Activated CD8-positive, alpha-beta memory T cell treated with anti-CD3 and anti-CD28 coated beads, Interleukin-2, amount 50 U/mL, for 24 hours (primary cell): ENCODE data around the gene C4orf50.

Source experiments
- DNase-seq: peaks from one replicate; pipeline ENCODE4 v3.0.0-alpha.2; 2020; ENCODE audit errors: extremely low read depth

The C4orf50 gene

DNA sequence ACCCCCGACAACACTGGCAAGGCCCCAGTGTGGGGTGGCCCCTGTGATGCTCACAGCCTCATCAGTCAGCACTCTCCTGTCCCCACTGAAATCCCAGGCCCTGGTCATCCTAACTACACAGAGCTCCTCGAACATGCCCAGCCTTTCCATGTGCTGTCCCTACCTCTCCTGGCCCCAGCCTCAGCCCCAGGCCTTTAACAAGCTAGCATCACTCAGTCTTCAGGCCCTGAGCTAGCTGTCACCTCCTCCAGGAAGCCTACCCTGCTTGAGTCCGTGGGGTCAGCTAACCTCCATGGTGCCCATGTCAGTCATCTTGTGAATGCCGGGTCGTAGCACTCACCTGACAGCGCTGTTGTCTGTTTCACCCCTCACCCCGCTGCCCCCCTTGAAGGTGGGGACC is 25.6 kb upstream of the C4orf50 start:
- DNase-seq, result no peak

DNA sequence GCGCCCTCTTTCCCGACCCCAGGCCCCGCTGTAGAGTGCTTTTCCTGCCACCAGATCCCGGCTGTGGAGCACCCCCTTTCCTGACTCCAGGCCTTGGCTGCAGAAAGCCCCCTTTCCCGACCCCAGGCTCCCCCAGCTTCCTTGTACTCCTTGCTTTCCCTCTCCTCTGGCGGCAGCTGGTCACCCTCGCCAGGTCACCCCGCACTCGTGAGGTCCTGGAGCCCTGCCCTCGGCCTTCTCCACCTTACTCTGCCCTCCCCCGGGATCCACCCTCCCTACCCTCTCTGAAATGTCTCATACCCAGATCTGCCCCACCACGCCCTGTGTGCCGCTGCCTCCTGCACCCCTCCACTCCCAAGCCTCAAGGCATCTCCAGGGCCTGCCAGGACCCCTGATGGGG is 25.0 kb upstream of the C4orf50 start:
- DNase-seq, result no peak

DNA sequence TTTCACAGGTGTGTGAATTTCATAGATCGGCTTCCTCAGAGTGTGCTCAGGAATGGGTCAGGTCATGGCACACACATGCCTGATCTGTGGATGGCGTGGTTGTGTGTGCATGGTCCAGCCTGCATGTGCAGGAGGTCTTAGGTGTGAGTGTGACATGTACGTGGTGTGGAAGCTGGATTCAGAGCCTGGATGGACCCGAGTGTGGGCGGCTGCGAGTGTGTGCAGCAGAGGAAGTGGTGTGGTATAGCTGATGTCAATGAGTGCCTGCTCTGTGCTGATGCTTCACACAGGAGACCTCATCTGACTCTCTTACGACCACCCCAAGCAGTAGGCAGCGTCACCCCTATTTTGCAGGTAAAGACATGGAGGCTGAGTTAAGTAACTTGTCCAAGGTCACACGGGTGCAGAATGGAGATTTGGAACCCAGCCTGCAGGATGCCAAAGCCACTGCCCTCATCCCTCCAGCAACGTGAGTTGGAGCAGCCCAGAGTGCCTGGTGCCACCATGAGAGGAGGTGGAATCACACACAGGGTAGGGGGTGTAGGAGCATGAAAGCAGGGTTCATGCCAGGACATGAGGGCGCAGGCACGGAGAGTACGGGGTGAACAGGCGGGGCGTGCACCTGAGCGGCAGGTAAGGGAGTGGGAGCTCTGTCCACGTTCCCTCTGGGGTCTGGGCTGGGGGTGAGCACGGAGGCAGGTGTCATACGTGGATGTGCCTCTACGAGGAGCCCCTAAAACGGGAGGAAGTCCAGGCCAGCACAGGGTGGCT is 24.2 kb upstream of the C4orf50 start:
- no peak for DNase-seq

DNA sequence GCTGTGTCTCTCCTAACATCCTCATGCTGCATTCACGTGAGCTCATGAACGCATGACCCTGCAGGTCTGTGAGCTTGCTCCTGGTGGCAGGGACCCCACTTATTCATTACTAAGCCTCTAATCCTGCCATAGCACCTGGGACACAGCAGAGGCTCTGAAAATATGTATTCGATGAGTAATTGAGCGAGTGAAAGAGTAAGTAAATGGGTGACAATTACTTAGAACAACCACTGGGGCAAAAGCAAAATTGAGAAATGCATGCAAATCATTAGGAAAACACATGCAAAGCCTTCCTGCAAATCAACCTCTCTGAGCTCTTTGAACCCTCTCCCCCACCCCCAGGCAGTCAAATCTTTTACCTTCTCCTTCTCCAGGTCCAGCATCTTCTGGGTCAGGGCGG is 23.6 kb upstream of the C4orf50 start:
- DNase-seq, result no peak

DNA sequence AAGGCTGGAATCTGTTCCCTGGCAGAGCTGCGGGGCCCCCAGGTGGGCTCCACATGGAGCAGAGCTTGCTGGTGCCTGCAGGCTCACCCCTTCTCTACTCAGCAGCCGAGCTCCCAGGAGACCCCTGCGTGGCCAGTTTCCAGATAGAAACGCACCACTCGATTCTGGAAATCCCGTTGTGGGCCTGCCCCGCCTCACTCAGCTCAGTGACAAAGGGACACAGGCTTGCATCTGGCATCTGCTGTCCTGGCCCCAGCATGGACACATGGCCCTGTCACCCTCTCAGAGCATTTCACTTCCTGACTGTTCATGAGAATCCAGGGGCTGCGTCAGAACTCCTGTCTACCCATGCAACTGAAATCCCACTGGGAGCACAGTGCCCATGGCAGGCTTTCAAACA is 20.5 kb upstream of the C4orf50 start:
- no peak for DNase-seq

DNA sequence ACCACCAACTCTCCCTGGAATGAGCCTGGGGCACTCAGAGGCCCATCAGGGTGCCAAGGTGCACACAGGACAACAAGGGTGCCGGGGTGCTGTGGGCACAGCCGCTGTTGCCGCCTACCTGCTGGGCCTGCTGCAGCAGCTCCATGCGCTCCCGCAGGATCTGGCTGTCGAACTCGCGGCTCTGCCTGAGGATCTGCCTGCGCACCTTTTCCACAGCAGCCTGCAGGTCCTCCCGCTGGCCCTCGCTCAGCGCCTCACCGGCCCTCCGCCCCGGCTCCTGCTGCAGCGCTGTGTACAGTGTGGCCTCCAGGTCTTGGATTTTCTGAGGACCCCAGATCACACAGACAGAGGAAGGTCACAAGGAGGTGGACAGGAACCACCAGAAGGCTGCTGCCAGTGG is 17.6 kb upstream of the C4orf50 start:
- no peak for DNase-seq

DNA sequence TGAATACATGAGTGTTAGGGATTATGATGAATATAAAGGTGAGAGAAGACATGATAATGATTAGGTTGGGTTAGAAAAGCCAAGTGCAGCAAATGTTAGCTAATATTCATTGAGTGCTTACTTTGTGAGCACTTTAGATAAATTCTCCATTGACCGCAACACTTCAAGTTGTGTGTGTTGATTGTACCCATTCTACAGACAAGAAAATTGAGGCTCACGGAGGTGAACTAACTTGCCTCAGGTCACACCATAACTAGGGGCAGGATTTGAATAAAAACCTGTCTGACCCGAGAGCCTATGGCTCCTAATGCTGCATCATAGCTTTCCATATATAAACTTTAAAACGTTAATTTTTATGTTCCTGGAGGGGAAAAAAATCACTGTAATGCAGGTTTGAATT is 15.2 kb upstream of the C4orf50 start:
- no peak for DNase-seq

DNA sequence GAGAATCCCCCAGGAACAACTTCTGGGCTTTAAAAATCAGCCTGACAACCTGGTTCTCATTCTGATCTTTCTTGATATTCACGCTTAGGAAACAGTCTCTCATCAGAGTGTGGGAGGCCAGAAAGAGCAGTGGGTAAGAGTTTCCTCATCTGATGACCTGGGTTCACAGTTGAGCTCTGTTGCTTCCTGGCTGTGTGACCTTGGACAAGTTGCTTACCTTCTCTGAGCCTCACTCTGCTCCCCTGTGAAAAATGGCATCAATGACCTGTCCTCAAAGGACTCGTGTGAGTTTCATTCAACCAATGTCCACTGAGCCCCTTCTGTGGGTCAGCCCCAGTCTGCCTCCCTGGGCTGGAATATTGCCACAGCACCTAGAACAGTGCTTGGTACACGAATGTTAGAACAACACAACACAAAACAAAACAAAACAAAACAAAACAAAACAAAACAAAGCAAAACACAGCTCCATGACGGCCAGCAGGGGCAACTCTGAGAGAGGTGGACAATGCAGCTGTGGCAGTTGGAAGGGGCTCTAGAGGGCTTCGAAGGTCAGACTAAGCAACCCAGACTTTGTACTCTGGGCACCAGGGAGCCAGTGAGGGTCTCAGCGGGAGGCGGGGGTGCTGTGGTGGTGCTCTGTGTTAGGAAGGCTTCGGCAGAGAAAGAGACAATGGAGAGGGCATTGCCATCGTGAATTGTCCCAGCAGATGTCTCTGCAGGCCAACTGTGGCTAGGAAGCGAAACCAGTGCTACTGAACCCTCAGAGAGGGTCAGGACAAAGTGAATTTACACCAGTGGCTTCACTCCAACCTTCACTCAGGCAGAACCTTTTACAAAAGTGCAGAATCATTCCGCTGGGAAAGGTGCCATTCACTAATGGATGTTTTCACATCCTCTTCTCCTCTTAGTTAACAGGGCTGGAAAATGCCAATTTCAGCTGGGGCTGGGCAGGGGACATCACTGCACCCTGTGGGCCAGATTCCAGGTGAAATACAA is 14.3 kb upstream of the C4orf50 start:
- no peak for DNase-seq

DNA sequence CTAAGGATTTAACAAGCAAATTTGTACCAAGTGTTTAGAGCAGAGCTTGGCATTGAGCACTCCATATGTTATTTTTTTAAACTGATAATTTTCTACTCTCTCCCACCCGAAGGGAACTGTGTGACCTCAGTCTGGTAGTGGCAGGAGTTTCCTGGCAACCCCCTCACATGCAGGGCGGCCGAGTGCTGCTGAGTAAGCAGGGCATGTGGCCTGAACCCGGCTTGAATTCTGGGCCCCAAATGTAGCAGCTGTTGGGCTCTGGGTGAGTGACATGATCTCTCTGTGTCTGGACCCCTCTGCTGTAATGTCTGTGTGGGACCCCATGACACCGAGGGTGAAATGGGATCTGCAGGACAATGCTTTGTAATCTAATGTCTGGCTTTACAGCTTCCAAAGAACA is 13.6 kb upstream of the C4orf50 start:
- no peak for DNase-seq

DNA sequence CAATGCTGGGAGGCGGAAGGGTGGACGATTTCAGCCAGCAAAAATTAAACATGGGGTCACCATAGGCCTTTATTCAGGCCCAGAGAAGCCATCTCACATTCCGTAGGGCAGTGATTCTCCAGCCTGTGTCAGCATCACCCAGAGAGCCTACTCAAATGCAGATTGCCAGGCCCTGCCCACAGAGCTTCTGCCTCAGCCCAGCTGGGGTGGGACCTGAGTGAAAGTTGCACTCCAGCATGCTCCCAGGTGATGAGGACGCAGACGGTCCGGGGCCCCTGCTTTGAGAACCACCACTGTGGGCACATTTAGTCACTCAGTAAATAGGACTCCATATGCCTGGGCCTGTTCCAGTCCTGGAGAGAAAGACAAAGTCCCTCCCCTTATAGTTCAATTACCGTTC is 12.4 kb upstream of the C4orf50 start:
- DNase-seq, result no peak

DNA sequence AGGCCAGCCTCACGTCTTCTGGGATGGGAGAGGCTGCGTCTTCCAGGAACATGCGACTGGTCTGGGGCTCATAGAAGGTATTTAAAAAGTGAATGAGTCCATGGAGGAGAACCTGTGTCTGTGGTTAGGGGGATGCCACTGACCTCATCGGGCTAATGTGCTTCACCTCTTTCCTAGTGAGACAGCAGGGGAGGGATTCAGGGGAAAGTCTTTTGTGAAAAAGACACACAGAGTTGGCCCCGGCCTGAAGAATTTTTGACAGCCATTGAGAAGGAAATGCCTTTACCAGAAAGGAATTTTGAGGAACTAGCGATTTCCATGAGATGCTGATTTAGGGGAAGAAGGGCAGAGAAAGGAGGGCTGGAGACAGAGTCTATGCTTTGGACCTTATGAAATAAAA is 11.0 kb upstream of the C4orf50 start:
- DNase-seq, result no peak

DNA sequence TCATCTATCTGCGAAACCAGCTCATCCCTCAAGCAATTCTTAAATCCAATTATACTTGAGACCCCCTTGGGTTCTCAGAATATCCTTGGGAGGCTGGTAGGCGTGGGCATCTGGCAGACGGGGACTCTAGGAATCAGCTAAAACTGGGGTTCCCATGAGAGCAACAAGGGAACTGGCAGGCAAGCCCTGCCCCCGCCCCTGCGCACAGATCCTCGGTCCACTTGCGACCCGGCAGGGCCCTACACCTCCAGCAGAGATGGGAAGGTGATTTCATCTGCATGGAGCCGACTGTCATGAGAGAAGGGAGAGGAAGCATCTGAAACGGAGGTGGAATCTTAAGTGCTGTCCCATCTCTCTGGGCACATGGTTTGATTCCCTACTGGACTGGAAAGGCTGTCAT is 9.9 kb upstream of the C4orf50 start:
- DNase-seq, result no peak

DNA sequence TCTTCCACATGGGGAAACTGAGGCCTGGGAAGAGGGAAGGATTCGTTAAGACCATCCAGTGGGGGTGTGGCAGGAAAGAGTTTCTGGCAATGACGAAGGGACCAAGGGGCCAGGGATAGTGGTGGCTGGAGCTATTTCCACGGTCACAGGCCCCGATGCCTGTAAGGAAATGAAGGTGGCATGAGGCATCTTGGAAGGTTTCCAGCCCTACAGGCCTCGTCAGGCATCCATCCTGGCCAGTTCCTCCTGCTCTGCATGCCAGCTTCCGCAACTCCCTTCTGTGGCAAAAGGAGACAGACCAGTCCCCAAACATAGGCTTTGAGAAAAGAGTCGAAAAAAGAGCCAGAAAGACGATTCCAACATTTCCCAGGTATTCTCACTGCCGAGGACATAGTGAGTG is 9.2 kb upstream of the C4orf50 start:
- DNase-seq, result no peak

DNA sequence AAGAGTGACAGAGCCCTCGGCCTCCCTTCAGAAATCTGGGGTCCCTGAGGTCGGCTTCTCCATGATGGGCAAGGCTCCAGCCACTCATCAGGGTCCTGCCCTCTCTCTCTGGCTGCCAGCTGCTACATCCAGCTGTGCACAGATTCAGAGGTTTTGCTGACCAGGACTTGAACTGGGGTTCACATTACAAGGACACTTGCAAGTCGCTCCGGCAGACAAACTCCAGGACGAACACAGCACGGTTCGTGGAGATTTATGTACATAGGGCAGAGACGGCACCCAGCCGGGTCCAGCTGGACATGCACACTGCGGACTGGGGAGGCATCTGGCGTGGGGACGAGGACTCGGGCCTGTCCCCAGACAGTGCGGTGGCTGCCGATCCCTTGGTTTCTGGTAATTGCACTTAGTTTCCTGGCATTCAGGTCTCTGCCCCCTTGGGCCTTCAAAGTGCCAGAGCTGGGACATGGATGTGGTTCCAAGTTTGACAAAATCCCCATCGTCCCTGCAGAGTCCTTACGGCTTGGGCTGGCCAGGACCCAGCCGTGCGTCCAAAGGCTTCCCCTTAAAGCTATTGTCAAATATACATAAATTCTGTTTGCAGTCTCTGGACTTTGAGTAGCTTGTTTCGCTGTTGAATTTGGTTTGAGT is 6.2 kb upstream of the C4orf50 start:
- no peak for DNase-seq

DNA sequence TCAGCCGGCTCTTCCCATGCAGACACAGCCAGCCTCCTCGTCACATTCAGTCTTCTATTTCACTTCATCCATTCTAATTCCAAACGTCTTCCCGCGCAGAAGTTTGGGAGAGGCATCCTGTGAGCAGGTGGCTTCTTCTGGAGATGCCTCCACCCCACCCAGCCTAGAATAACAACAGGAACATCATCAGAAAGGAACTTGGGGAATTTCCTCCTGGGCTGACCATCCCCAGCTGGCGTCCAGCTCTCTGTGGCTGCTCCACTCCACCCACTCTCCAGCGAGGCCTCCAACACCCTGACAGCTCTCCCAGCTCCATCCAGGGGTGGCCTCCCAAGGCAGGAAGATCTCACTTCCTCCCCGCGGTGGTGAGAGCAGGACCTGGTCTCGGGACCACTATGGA is 5.5 kb upstream of the C4orf50 start:
- DNase-seq, result no peak

DNA sequence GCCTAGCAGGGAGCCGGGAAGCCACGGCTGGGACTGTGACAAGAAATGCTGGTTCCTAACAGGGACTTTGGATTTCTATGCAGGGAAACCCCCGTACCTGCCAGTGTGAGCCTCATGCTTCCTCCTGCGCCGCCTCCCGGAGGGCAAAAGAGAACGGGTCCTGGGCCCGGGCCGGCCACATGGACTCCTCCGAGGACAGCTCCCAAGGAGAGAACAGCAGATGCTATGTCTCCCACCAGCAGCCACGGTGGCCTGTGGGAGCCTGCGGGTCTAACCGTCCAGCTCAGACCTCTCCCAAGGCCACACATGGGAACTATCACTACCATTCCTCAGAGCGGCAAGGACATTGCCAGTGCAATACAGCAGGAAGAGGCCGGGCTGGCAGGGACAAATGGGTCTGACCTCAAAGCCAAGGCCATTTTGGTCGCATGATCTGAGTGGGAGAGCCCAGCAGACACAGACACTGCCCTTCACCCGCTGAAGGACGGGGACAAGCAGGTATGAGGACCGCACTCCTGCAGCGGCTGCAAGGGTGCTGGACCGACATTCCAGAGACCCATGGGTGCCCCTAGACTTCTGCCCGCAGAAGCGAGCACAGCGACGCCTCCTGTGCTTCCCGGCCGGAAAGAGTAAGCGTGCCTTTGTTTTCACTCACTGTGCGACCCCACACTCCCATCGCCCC is 4.5 kb upstream of the C4orf50 start:
- no peak for DNase-seq

DNA sequence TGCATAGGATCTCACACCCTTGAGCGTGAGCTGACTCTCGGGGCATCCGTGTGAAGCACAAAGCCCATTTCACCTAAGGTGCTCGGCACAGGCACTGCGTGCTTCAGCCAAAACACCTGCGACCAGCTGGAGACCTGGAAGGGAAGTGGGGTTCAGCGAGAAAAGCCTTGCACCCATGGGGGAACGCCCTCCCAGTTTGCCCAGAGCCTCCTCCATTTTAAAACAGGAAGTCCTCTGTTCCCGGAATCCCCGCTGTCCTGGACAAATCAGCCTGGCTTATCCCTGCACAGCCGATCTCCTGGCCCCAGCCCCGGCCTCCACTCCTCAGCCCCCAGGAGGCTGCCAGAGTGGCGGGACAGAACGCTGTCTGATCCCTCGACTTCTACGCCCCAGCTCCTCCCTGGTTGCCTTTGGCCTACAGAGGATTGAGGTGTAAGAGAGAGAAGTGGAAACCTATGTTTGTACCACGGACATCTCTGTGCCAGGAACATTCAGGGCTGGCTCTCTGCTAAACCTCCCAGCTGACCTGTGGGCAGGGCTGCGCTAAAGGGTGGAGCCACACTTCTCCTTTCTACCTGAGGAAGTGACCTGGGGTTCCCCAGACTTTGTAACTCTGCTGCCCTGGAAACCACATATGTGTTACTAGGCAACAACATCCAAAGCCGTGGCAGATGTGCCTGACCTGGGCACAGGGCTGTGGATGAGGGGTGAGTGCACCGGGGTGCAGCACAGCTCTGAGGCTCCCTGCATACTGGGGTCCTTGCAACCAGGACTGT is 3.8 kb upstream of the C4orf50 start:
- DNase-seq, result no peak

DNA sequence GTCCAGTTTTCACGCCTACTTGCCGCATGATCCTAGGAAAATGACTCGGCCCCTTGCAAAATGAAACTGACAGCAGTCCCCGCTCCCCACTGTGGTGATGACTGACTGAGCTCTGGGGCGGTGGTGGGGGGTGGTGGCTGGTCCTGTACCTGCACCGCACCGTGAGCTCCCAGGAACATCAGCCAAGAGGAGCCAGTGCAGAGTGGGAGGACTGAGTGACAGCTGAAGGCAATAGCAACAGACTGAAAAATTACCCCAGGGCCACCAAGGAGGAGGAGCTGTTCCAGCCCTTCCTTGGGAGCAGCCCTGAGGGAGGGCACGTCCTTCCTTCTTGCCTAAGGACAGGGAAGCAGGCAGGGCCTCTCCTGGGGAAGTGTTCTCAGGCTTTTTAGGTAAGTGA is 2.4 kb upstream of the C4orf50 start:
- no peak for DNase-seq

DNA sequence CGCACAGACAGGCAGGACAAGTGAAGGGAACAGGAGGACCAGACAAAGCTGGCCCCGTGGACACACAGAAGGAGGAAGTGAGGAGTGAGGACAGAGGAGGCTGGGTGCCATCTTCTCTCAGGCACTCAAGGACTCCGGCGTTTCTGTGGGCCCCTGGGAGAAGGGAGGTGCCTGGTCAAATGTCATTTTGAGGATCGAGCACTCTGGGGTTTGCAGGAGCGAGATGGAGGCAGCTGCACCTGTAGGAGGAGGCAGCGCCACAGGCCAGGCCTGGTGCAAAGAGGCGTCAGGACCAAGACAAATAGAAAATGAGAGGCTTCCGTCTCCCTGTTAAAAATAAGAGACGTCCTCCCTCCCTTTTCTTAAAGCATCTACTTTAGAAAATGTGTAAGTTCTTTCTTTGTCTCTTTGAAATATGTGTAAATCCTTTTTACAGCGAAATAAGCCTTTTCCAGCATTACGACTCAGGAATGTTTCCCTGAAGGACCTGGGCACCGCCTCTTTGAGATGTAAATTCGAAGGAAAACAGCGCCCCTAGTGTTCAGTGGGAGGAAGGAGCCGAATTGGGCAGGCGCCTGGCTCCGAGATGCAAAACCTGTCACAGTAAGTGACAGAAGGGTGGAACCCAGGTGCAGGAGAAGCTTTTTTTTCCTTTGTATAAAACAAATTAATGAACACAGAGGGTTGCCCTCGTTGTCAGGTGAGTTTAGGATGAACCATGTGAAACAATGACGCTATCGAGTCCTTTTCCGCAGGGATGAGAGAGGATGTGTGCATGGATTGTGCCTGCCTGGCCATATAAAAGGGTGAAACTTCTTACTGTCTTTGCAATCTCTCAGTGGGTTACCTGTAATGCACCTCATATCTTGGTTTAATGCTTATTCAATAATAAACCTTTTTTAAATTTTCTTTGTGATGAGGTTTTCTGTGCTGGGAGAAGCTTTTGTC is 1.4 kb upstream of the C4orf50 start:
- DNase-seq, result peak; percentile 3

DNA sequence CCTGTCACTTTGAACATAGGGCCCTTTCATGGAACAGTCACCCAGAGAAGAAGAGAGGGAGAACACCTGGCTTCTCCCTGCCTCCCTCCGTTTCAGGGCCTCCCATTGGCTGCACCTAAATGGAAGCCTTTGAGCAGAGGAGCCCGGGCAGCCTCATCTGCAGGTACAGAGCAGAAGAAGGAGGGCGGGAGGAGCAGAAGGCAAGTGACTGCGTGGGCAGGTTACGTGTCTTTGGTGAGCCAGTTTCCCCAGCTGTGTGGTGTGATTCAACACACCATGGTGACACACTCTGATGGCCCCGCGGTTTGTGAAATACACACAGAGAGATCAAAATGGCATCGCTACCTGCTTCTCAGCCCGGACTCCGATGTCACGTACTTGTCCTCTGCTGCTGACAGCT is 431 bp downstream of the C4orf50 start:
- no peak for DNase-seq
